ENCODE measurements around the gene MROH2A. TPM values are rescaled to one million over a fixed set of nuclear protein-coding genes. Genes with fewer than 3 reads are reported as not detected.

MROH2A gene
- total RNA-seq, 2 experiments from 2014 or later, result not detected

DNA sequence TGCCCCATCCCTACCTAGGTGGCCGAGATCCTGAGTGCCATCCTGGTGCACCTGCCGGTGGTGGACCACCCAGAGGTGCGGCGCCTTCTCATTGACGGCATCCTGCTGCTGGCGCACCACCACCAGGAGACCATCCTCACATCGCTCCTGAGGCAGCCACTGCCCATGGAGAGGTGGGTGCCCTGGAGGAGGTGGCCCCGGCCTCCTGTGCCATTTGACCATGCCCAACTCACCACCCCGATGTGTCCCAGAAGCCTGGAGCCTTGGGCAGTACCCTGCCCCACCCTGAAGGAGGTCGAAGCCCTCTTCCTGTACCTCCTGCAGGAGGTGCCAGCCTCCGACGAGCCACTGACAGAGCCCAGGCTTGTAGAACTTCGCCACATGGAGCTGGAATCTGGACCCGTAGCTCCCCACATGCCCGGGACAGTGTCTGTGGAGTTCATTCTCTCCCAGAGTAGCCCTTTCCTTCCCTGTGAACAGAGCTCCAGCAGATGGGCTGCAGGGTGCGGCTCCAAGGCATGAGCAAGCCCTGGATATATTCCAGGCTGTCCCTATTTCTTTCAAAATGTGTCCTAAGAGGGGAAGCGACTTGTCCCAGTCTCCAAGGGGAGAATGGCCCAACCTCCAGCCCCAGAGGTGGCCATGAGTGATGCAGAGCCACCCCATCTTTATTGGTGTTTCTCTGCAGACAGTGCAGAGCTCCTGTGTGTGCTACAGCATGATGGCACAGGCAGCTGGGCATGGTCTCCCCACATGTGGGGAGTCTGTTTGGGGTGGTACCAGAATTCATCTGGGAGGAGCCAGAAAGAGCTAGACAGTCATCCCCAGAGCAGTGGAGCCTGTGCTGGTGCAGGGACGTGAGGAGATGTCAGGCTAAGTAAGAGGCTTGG is 42.0 kb downstream of the MROH2A start:
- no peaks in the 10 kb centered on the region for H3K36me3 Mint-ChIP-seq (ENCODE audit: low read depth)
- H3K4me3 Mint-ChIP-seq, result no peak overlapping the region
- DNase-seq (no peak), ATAC-seq (no peak)
- H3K4me1 Mint-ChIP-seq (ENCODE audit: low read depth), result peaks cover 3% of the 10 kb centered on the region
- POLR2A ChIA-PET, result interaction anchor here (0.5 kb wide), 1 partner anchor 19 kb away, joined by 3 read pairs; no protein-coding TSS in a partner anchor
- no peak overlapping the region for H3K27ac Mint-ChIP-seq
- CTCF ChIA-PET, result no interaction called here
- H3K27me3 Mint-ChIP-seq (ENCODE audit: low read depth), result peaks cover 5% of the 10 kb centered on the region
- no peaks in the 10 kb centered on the region for H3K9me3 Mint-ChIP-seq (ENCODE audit: insufficient read depth)

DNA sequence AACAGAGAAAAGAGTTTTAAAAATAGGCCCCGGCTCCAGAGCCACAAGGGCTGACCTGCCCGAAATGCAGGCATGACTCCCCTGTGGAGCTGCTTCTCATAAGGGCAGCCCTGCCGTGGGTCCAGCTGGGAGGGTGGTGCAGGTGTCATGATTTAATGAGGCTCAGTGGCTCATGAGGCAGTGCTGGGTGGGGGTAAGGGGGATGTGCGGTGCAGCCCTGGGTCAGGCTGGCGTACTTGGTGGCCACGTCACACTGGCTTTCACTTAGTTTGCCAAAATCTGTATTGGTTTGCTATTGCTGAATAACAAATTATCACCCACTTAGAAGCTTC is 42.6 kb downstream of the MROH2A start:
- Mint-ChIP-seq H3K4me1 (ENCODE audit: low read depth) (peaks cover 3% of the 10 kb centered on the region), H3K27me3 (ENCODE audit: low read depth) (peaks cover 7% of the 10 kb centered on the region), H3K27ac (no peak overlapping the region), H3K9me3 (ENCODE audit: insufficient read depth) (no peaks in the 10 kb centered on the region), H3K36me3 (ENCODE audit: low read depth) (no peaks in the 10 kb centered on the region), H3K4me3 (no peak overlapping the region)
- DNase-seq (no peak), ATAC-seq (no peak)
- ChIA-PET CTCF (no interaction called here), POLR2A (no interaction called here)

DNA sequence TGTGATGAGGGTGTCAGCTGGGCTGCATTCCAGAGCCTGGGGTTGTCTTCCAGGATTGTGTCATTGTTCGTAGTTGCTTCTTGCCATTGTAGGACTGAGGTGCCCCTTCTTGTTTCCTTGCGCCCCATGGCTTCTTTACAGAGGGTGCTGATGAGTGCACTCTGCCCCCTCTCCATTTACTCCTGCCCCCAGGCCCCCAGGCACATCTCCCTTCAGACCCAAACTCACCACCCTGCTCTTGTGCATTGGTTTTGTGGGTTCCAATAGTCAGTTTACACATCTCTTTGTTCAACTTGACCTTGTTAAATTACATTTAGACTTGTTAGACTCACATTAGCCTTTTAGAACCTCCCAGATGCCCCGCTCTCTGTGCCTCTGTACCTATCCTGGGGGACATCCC is 43.1 kb downstream of the MROH2A start:
- DNase-seq, result no peak
- Mint-ChIP-seq H3K4me3 (no peak overlapping the region), H3K4me1 (ENCODE audit: low read depth) (peaks cover 3% of the 10 kb centered on the region), H3K27ac (no peak overlapping the region), H3K36me3 (ENCODE audit: low read depth) (no peaks in the 10 kb centered on the region), H3K9me3 (ENCODE audit: insufficient read depth) (no peaks in the 10 kb centered on the region), H3K27me3 (ENCODE audit: low read depth) (peaks cover 9% of the 10 kb centered on the region)
- POLR2A ChIA-PET, result no interaction called here
- no peak for ATAC-seq
- CTCF ChIA-PET, result no interaction called here

DNA sequence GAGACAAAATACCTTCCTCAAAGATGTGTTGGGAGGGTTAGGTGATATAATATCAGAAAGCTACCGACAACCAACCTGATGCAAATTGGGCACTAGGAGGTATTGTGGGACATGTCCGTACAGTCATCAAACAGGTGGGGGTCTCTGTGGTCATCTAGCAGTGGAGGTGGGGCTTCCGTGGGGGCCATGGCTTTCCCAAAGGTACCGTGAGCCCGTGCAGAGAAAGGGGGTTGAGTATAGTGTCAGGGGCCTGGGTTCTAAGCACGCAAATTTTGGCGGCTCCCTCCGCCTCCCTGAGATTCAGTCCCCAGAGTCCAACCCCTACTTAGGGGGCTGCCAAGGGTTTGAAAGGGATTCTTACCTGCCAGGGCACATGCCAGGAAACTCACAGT is 43.6 kb downstream of the MROH2A start:
- no peak for DNase-seq
- Mint-ChIP-seq H3K4me1 (ENCODE audit: low read depth) (peaks cover 3% of the 10 kb centered on the region), H3K27me3 (ENCODE audit: low read depth) (peaks cover 9% of the 10 kb centered on the region), H3K36me3 (ENCODE audit: low read depth) (no peaks in the 10 kb centered on the region), H3K27ac (no peak overlapping the region), H3K4me3 (no peak overlapping the region), H3K9me3 (ENCODE audit: insufficient read depth) (no peaks in the 10 kb centered on the region)
- ChIA-PET POLR2A (no interaction called here), CTCF (no interaction called here)
- no peak for ATAC-seq

DNA sequence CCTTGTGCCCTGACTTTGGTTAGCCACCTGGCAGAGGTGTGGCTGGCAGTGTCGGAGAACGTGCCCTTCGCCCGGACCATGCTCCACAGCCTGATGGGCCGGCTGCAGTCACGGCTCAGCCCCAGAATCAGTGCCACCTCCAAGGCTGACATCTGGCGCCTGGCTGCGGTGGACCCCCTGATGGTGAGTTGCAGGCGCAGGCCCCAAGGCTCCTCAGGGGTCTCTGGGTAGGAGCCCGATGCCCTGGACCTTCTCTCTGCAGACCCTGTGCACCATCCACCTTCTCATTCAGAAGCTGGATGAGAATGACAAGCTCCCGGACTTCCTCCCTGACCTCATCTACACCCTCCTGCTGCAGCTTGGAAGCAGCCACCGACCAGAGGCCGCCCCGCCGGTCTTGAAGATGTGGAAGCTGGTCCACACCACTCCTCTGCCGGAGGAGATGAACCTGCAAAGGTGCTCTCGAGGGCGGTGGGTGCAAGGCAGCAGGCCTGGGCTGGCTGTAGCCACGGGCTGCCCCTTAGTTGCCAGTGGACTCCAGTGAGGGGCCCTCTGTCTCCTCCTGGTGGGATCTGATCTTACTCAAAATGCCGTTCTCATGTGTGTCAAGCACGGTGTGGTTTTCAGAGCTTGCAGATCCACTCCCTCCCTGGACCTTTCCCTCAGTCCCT is 44.1 kb downstream of the MROH2A start:
- Mint-ChIP-seq H3K4me1 (ENCODE audit: low read depth) (peaks cover 2% of the 10 kb centered on the region), H3K4me3 (no peak overlapping the region), H3K36me3 (ENCODE audit: low read depth) (no peaks in the 10 kb centered on the region), H3K27ac (no peak overlapping the region), H3K9me3 (ENCODE audit: insufficient read depth) (no peaks in the 10 kb centered on the region), H3K27me3 (ENCODE audit: low read depth) (peaks cover 11% of the 10 kb centered on the region)
- ATAC-seq, result no peak
- ChIA-PET POLR2A (no interaction called here), CTCF (no interaction called here)
- no peak for DNase-seq

DNA sequence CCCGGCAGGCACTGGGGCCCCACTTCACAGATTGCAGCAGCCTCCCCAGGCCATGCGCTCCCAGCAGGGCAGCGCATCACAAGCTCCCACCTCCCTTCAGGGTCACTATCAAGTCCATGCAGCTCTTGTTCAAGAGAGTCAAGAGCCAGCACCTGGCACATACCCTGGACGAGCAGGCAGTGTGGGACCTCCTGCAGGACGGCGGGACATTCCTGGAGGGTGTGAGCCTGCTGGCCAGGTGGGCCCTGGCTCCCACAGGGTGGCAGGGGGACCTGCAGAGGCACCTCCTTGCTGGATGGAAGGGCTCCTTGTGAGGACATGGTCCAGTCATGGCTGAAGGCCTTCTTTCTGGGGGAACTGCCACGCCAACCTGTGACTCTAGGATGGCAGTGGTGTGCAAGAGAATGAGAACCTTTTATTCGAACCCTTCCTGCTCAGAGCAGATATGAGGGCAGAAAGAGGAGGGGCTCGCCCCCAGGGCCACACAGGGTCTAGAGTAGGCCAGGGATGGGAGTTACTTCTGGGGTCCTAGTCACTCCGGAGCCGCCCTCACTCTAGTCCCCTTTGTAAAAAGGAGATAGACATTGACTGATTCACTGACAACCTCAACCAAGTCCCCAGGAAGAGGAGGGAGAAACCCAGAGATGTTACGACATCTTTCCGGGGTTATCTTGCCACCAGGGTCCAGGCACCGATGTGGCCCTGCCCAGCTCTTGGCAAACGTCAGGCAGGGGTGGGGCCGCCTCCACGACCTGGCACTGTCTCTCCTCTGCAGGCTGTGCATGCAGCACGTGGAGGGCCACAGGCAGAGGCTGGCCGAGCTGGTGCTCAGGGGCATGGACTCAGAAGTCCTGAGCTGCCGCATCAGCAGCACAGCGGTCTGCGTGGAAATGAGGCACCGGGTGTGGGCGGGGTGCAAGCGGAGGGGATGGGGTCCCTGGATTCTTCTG is 44.9 kb downstream of the MROH2A start:
- H3K4me1 Mint-ChIP-seq (ENCODE audit: low read depth), result no peaks in the 10 kb centered on the region
- no peak overlapping the region for H3K4me3 Mint-ChIP-seq
- H3K9me3 Mint-ChIP-seq (ENCODE audit: insufficient read depth), result no peaks in the 10 kb centered on the region
- peaks cover 11% of the 10 kb centered on the region for H3K27me3 Mint-ChIP-seq (ENCODE audit: low read depth)
- ATAC-seq (no peak), DNase-seq (no peak)
- no peak overlapping the region for H3K27ac Mint-ChIP-seq
- no peaks in the 10 kb centered on the region for H3K36me3 Mint-ChIP-seq (ENCODE audit: low read depth)
- ChIA-PET CTCF (no interaction called here), POLR2A (no interaction called here)

DNA sequence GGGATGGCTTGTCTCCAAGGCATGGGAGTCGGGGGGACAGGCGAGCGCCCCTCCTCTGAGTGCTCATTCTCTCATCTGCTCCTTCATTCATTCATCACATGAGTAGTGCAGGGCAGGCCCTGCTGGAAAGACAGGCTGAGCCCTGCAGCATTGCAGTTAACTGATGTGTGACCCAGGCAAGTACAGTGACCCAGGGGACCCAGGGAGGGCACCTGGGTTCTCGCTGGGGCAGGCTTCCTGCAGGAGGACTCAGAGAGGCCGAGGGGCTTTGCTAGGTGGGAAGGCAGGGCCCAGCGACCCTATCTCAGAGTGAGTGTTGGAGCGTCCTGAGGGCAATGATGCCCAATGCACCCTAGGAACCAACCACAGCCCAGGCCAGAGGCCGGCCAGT is 45.6 kb downstream of the MROH2A start:
- POLR2A ChIA-PET, result no interaction called here
- no peak overlapping the region for H3K4me3 Mint-ChIP-seq
- CTCF ChIA-PET, result no interaction called here
- H3K27me3 Mint-ChIP-seq (ENCODE audit: low read depth), result peaks cover 11% of the 10 kb centered on the region
- ATAC-seq, result no peak
- DNase-seq, result no peak
- H3K9me3 Mint-ChIP-seq (ENCODE audit: insufficient read depth), result no peaks in the 10 kb centered on the region
- H3K27ac Mint-ChIP-seq, result no peak overlapping the region
- no peaks in the 10 kb centered on the region for H3K4me1 Mint-ChIP-seq (ENCODE audit: low read depth)
- H3K36me3 Mint-ChIP-seq (ENCODE audit: low read depth), result no peaks in the 10 kb centered on the region

DNA sequence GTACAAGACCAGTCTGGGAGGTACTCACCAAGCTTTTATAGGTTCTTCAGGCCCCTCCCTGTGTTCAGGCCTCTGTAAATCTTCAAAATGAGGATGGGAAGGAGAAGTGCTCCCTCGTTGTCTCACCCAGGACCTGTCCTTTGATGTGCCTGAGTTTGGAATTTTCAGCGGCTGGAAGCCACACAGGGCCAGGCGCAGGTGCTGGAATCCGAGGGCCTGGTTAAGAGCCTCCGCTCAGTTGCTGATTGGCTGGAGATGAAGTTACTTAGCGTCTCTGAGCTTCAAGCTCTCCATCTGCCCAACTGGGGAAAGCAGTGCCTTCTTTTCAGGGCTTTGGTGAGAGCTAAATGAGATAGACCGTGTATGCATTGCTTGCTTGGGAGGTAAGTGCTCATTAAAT is 46.2 kb downstream of the MROH2A start:
- peaks cover 11% of the 10 kb centered on the region for H3K27me3 Mint-ChIP-seq (ENCODE audit: low read depth)
- H3K4me1 Mint-ChIP-seq (ENCODE audit: low read depth), result no peaks in the 10 kb centered on the region
- ATAC-seq (no peak), DNase-seq (no peak)
- no peak overlapping the region for H3K4me3 Mint-ChIP-seq
- POLR2A ChIA-PET, result interaction anchor here (0.6 kb wide), 1 partner anchor 1465 kb away, joined by 6 read pairs; no protein-coding TSS in a partner anchor
- CTCF ChIA-PET, result no interaction called here
- no peak overlapping the region for H3K27ac Mint-ChIP-seq
- no peaks in the 10 kb centered on the region for H3K36me3 Mint-ChIP-seq (ENCODE audit: low read depth)
- no peaks in the 10 kb centered on the region for H3K9me3 Mint-ChIP-seq (ENCODE audit: insufficient read depth)

DNA sequence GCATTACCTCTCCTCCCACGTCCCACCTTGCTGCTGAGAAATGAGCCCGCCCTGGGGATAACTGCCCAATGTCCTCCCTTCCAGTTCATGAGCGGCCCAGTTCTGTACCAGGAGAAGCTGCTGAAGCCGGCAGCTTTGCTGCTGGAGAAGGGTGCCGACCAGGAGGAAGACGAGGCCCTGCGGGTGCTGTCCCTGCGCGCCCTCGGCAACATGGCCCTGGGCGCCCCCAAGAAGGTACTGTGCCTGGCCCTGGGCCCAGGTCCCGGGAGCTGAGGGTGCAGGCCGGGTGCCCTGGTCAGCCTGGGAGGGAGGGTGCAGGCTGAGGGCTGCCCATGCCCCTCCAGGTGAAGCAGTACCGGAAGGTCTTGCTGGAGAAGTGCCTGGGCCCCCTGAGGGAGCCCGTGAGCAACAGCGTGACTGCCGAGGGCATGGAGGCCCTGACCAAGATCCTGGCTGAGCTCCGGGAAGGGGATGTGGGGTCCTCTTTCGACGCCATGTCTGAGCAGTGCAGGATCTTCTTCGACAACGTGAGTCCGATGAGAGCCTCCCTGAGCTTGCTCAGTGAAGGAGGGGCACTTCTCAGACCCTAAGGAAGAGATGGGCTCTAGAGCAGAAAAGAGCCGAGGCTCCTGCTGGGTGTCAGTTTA is 50.5 kb downstream of the MROH2A start:
- no peak for DNase-seq

DNA sequence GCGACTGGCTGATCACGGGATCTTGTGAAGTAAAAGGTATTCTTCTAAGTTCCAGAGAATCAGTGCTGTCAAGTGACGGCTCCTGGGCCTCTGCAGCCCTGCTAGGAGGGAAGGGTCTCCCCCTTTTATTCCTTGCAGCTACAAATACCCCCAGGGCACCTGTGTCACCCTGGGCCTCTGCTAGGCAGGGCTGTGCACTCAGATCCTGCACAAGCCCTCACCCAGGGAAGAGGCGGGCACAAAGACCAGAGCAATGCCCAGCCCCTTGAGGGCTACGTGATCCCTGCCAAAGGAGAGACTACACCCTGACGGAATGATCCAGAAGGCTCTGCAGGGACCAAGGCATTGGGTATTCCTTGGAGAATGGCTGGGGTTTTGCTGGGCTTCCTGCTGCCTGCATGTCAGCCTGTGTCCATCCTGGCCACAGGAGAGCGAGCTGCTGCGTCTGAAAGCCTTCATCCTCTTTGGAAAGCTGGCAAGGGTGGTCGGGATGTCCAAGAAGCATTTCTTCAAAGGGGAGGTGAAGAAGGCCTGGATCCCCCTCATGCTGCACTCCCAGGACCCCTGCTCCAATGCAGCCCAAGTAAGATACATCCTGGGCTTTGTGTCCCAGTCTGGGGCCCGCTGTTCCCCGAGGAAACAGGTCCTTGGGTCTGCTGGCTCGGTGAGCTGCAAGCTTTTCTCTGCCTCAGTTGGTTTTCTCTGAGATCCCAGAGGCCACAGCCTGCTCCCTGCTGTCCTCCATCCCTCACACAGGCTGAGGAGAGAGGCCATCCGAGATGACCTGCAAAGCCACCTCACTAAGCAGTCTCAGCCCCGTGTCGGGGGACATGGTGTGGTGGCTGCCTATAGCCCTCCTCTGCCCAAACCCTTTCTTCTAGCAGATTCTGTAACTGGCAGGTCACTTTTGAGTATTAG is 51.3 kb downstream of the MROH2A start:
- H3K27me3 Mint-ChIP-seq (ENCODE audit: low read depth), result peaks cover 11% of the 10 kb centered on the region
- no peaks in the 10 kb centered on the region for H3K4me1 Mint-ChIP-seq (ENCODE audit: low read depth)
- CTCF ChIA-PET, result no interaction called here
- no peaks in the 10 kb centered on the region for H3K9me3 Mint-ChIP-seq (ENCODE audit: insufficient read depth)
- peaks cover 8% of the 10 kb centered on the region for H3K36me3 Mint-ChIP-seq (ENCODE audit: low read depth)
- H3K27ac Mint-ChIP-seq, result no peak overlapping the region
- DNase-seq, result no peak
- H3K4me3 Mint-ChIP-seq, result no peak overlapping the region
- ATAC-seq, result no peak
- POLR2A ChIA-PET, result no interaction called here

More for the DNA sequence above, 50.5 kb downstream of the MROH2A start:
- POLR2A ChIA-PET, result no interaction called here
- peaks cover 11% of the 10 kb centered on the region for H3K27me3 Mint-ChIP-seq (ENCODE audit: low read depth)
- peaks cover 3% of the 10 kb centered on the region for H3K36me3 Mint-ChIP-seq (ENCODE audit: low read depth)
- no peak for ATAC-seq
- CTCF ChIA-PET, result no interaction called here
- no peaks in the 10 kb centered on the region for H3K4me1 Mint-ChIP-seq (ENCODE audit: low read depth)
- no peaks in the 10 kb centered on the region for H3K9me3 Mint-ChIP-seq (ENCODE audit: insufficient read depth)
- no peak overlapping the region for H3K27ac Mint-ChIP-seq
- no peak overlapping the region for H3K4me3 Mint-ChIP-seq

Measured in activated CD8-positive, alpha-beta T cell treated with anti-CD3 and anti-CD28 coated beads, Interleukin-2, amount 10 ng/mL, durations not matched to agents 7 days and 5 days (primary cell).